ENCODE measurements around the gene DDX51. TPM values are rescaled to one million over a fixed set of nuclear protein-coding genes. Genes with fewer than 3 reads are reported as not detected.

Gene DDX51
- total and polyA plus RNA-seq, 4 experiments from 2014 or later: 4.0 to 42.9 (median 27.5) TPM

DNA sequence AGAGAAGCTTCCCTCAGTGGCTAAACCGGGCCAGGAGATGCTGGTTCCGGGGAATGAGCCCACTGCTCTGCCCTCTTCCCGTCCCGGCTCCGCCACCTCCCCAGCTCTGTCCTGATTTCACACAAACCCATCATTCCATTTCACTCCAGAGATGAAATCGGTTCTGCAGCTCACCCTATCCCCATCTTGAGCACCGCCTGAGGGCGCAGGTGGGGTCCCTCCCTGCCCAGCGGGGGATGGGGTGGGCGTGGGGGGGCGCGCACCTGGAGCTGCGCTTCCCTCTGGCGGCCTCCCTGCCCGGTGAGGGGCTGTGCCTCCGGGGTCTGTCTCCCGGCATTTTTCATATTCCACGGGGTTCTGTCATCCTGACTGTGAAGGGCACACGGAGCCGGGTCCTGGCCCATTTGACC, 44.8 kb upstream of the DDX51 start:
- Mint-ChIP-seq H3K4me1 (peaks cover 23 to 65% (median 41%) of the 10 kb centered on the region in 4 donors), H3K36me3 (peaks cover 5 to 9% of the 10 kb centered on the region in 2 donors), H3K27ac (peak overlapping the region; percentile 88 to 99 (median 96)), H3K27me3 (no peaks in the 10 kb centered on the region), H3K4me3 (peak overlapping the region; percentile 89 to 98 (median 96)), H3K9me3 (peaks cover 0 to 19% (median 8%) of the 10 kb centered on the region in 8 donors)
- H3K4me1 ChIP-seq (ENCODE audit: insufficient read depth, low read length): peaks cover 49% of the 10 kb centered on the region
- peak in 1 of 5 donors; percentile 22 for DNase-seq
- no peaks in the 10 kb centered on the region for H3K36me3 ChIP-seq (ENCODE audit: insufficient read depth, low read length)
- H3K27ac ChIP-seq (ENCODE audit: low read depth, low read length): peak overlapping the region; percentile 74
- intact Hi-C loops (cut with micrococcal nuclease): loop anchor here (1.0 kb wide), 5 partner anchors 11 to 300 kb away; partner anchors contain the start of genes DDX51 and NOC4L
- ChIA-PET CTCF (ENCODE audit: partially characterized antibody) (interaction anchor here (1.1 to 4.6 kb wide), 4 partner anchors 9 to 42 kb away, joined by 3 to 14 read pairs (median 6); no protein-coding TSS in a partner anchor), POLR2A (ENCODE audit: partially characterized antibody) (interaction anchor here (0.6 to 2.3 kb wide), 11 partner anchors 10 to 300 kb away, joined by 3 to 37 read pairs (median 4); partner anchors contain the start of genes DDX51 and NOC4L)
- H3K27me3 ChIP-seq (ENCODE audit: insufficient read depth, low read length): no peaks in the 10 kb centered on the region
- peak overlapping the region; percentile 34 to 71 for H3K4me3 ChIP-seq (ENCODE audit: low read length in 2 of 2)
- peaks cover 0 to 4% of the 10 kb centered on the region in 2 donors for H3K9me3 ChIP-seq (ENCODE audit: control insufficient read depth in 1 of 2, low read length in 2 of 2)

DNA sequence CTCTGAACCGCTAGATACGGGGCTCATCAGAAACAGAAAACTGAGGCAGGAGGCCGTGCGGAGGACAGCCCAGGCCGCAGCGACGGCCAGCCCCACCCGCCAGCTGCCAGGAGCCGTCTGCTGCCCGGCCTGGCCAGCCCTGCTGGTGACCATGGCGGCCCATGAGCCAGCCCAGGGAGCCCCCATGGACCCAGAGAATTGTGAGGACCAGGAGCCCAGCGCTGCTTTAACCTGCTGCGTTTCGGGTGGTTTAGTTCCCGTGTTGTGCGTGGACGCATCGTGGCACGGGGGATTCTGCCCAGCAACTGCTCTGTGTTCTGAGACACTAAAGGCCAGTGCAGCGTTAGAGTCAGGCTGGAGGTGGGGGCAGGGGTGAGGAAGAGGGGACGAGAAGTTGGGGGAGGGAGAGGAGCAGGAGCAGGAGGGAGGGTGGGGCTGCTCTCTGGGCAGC, 44.4 kb upstream of the DDX51 start:
- peaks cover 49% of the 10 kb centered on the region for H3K4me1 ChIP-seq (ENCODE audit: insufficient read depth, low read length)
- H3K36me3 ChIP-seq (ENCODE audit: insufficient read depth, low read length): no peaks in the 10 kb centered on the region
- intact Hi-C loops (cut with micrococcal nuclease): no loop called here
- H3K4me1 Mint-ChIP-seq: peaks cover 23 to 65% (median 40%) of the 10 kb centered on the region in 4 donors
- peak overlapping the region in 1 of 2 donors; percentile 71 for H3K4me3 ChIP-seq (ENCODE audit: low read length in 2 of 2)
- H3K27me3 Mint-ChIP-seq: no peaks in the 10 kb centered on the region
- no peaks in the 10 kb centered on the region for H3K27me3 ChIP-seq (ENCODE audit: insufficient read depth, low read length)
- peaks cover 0 to 16% (median 6%) of the 10 kb centered on the region in 8 donors for H3K9me3 Mint-ChIP-seq
- H3K4me3 Mint-ChIP-seq: peak overlapping the region; percentile 71 to 97 (median 86)
- no peak for DNase-seq
- peaks cover 5 to 9% of the 10 kb centered on the region in 2 donors for H3K36me3 Mint-ChIP-seq
- H3K9me3 ChIP-seq (ENCODE audit: control insufficient read depth in 1 of 2, low read length in 2 of 2): no peaks in the 10 kb centered on the region
- CTCF ChIA-PET (ENCODE audit: partially characterized antibody): interaction anchor here (1.1 to 4.6 kb wide), 4 partner anchors 9 to 41 kb away, joined by 3 to 14 read pairs (median 6); no protein-coding TSS in a partner anchor
- POLR2A ChIA-PET (ENCODE audit: partially characterized antibody): interaction anchor here (1.0 to 2.3 kb wide), 6 partner anchors 9 to 301 kb away, joined by 3 to 37 read pairs (median 9); partner anchors contain the start of genes DDX51 and NOC4L
- peak overlapping the region; percentile 60 to 89 (median 83) for H3K27ac Mint-ChIP-seq
- H3K27ac ChIP-seq (ENCODE audit: low read depth, low read length): peak overlapping the region; percentile 74

DNA sequence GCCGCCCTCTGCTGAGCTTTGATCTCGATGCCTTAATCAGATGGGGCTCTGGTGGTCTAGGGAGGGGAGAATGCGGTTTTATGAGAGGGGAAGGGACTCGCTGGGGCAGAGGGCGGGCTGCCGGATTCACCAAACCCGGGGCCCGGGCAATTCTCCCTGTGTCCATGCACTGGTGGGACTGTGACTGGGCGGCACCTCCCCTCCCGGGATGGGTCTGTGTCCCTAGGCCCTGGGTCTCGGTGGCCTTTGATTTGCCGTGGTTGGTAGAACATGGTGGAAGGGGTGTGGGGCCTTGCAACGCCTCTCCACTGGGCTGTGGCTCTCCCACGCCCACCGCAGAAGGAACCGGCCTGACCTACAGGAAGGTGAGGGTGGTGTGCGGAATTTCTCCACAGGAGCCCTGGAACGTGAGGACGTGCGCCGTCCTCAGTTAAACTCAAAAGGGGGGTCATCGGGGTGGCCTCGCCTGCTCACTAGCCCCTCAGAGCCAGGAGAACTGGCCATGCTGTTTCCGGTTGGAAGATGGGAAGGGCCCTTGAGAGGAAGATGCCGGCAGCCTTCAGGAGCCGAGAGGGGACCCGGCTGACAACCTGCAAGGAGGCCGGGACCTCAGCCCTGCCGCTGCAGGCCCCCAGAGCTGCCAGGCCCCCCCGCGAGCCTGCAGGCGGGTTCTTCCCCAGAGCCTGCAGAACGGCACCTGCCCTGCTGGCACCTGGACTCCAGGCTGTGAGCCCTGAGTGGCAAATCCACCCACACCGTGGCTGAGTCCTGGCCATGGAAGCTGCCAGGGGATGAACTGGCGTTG, 43.7 kb upstream of the DDX51 start:
- H3K27me3 Mint-ChIP-seq: no peaks in the 10 kb centered on the region
- peak overlapping the region; percentile 48 to 97 (median 76) for H3K4me3 Mint-ChIP-seq
- peak overlapping the region in 6 of 7 donors; percentile 43 to 83 (median 70) for H3K27ac Mint-ChIP-seq
- peaks cover 0 to 1% of the 10 kb centered on the region in 2 donors for H3K9me3 ChIP-seq (ENCODE audit: control insufficient read depth in 1 of 2, low read length in 2 of 2)
- no peaks in the 10 kb centered on the region for H3K27me3 ChIP-seq (ENCODE audit: insufficient read depth, low read length)
- no peak for DNase-seq
- intact Hi-C loops (cut with micrococcal nuclease): no loop called here
- H3K4me3 ChIP-seq (ENCODE audit: low read length in 2 of 2): no peak overlapping the region
- H3K4me1 Mint-ChIP-seq: peaks cover 23 to 60% (median 40%) of the 10 kb centered on the region in 4 donors
- peaks cover 49% of the 10 kb centered on the region for H3K4me1 ChIP-seq (ENCODE audit: insufficient read depth, low read length)
- peaks cover 0 to 23% (median 10%) of the 10 kb centered on the region in 8 donors for H3K9me3 Mint-ChIP-seq
- ChIA-PET CTCF (ENCODE audit: partially characterized antibody) (interaction anchor here (1.4 to 4.6 kb wide), 3 partner anchors 25 to 34 kb away, joined by 3 to 14 read pairs (median 7); no protein-coding TSS in a partner anchor), POLR2A (ENCODE audit: partially characterized antibody) (interaction anchor here (0.6 to 2.2 kb wide), 6 partner anchors 8 to 42 kb away, joined by 3 to 11 read pairs (median 5); no protein-coding TSS in a partner anchor)
- no peak overlapping the region for H3K27ac ChIP-seq (ENCODE audit: low read depth, low read length)
- peaks cover 5 to 9% of the 10 kb centered on the region in 2 donors for H3K36me3 Mint-ChIP-seq
- H3K36me3 ChIP-seq (ENCODE audit: insufficient read depth, low read length): no peaks in the 10 kb centered on the region

DNA sequence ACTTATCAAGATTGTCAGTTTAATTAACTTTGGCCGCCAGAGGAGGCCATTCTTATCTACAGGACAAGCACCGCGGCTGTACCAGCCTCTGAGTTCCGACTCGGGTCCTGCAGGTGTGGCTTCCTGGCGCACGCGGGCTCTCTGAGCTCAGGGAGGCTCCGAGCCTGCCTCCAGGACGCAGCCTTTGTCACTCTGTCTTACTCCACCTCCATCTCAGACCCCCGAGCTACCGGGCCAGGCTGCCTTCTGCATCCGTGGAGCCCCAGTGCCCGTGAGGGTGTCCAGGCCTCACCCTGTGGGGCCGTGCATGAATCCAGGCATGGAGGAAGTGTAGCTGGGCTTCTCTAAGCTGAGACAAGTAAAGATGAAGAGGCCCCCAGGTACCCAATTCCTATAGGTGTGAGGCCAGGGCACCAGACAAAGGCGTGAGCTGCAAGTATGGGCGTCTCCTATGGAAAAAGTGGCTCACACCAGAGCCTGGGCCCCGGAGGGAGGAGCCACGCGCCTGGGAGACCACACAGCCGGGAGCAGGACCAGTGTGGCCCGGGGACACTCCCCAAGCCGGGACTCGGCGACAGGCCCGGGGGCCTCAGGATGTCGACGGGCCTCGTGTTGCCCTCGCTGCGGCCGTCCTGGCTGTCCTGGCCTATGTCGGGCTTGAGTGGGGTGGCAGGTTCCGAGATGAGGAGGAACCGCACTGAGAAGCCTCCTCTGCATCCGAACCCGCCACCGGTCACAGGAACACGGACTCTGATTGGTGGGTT, 42.9 kb upstream of the DDX51 start:
- H3K27me3 ChIP-seq (ENCODE audit: insufficient read depth, low read length): no peaks in the 10 kb centered on the region
- CTCF ChIA-PET (ENCODE audit: partially characterized antibody): interaction anchor here (1.6 to 1.7 kb wide), 2 partner anchors 26 to 33 kb away, joined by 4 to 7 read pairs; no protein-coding TSS in a partner anchor
- intact Hi-C loops (cut with micrococcal nuclease): no loop called here
- no peaks in the 10 kb centered on the region for H3K36me3 ChIP-seq (ENCODE audit: insufficient read depth, low read length)
- H3K9me3 ChIP-seq (ENCODE audit: control insufficient read depth in 1 of 2, low read length in 2 of 2): peaks cover 0 to 4% of the 10 kb centered on the region in 2 donors
- no peak for DNase-seq
- H3K4me3 ChIP-seq (ENCODE audit: low read length in 2 of 2): peak overlapping the region in 1 of 2 donors; percentile 37
- H3K4me1 ChIP-seq (ENCODE audit: insufficient read depth, low read length): peaks cover 49% of the 10 kb centered on the region
- peaks cover 23 to 60% (median 40%) of the 10 kb centered on the region in 4 donors for H3K4me1 Mint-ChIP-seq
- H3K27ac ChIP-seq (ENCODE audit: low read depth, low read length): peak overlapping the region; percentile 40
- H3K4me3 Mint-ChIP-seq: peak overlapping the region; percentile 61 to 90 (median 80)
- no peaks in the 10 kb centered on the region for H3K27me3 Mint-ChIP-seq
- peaks cover 0 to 25% (median 12%) of the 10 kb centered on the region in 8 donors for H3K9me3 Mint-ChIP-seq
- H3K27ac Mint-ChIP-seq: peak overlapping the region; percentile 71 to 96 (median 84)
- POLR2A ChIA-PET (ENCODE audit: partially characterized antibody): interaction anchor here (0.6 to 2.1 kb wide), 8 partner anchors 8 to 42 kb away, joined by 3 to 11 read pairs (median 4); no protein-coding TSS in a partner anchor
- peaks cover 5 to 9% of the 10 kb centered on the region in 2 donors for H3K36me3 Mint-ChIP-seq

DNA sequence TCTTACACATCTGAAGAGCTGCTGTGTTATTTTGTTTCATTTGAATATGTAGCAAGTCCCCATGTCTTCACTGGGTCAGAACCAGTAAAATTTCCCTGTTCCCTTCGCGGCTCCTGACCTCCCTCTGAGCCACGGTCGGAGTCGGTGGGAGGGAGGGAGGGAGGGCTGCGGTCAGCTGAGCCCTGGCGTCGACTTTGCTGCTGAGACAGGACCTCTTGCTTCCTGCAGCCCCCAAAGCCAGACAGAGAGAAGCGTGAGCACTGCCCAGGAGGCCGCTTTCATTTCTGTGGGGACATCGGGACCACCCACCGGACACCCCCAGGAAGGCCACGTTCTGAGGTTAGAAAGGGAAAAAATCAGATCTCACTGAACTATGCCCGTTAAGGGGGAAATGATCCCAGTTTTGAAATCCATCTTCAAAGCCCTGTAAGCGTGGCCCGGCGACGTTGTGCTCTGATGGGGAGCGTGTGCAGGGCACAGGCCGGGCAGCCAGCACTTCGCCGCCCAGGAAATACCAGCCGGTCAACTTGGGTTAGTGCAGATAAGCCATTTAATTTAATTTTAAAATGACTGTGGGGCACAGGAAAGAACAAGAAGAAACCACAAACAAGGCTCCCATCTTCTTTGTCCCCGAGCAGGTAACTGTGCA, 42.2 kb upstream of the DDX51 start:
- DNase-seq: no peak
- Mint-ChIP-seq H3K4me3 (peak overlapping the region; percentile 61 to 90 (median 80)), H3K4me1 (peaks cover 23 to 60% (median 41%) of the 10 kb centered on the region in 4 donors), H3K27ac (peak overlapping the region; percentile 71 to 96 (median 84)), H3K36me3 (peaks cover 5 to 9% of the 10 kb centered on the region in 2 donors), H3K9me3 (peaks cover 0 to 25% (median 12%) of the 10 kb centered on the region in 8 donors), H3K27me3 (peaks cover 0 to under 1% of the 10 kb centered on the region in 2 donors)
- intact Hi-C loops (cut with micrococcal nuclease): no loop called here
- ChIA-PET POLR2A (ENCODE audit: partially characterized antibody) (interaction anchor here (0.8 to 2.1 kb wide), 11 partner anchors 8 to 41 kb away, joined by 3 to 11 read pairs (median 4); no protein-coding TSS in a partner anchor), CTCF (ENCODE audit: partially characterized antibody) (interaction anchor here (1.2 to 1.7 kb wide), 3 partner anchors 25 to 33 kb away, joined by 4 to 7 read pairs (median 6); no protein-coding TSS in a partner anchor)
- Histone ChIP-seq H3K4me3 (ENCODE audit: low read length in 2 of 2) (peak overlapping the region; percentile 2 to 37), H3K27me3 (ENCODE audit: insufficient read depth, low read length) (no peaks in the 10 kb centered on the region), H3K4me1 (ENCODE audit: insufficient read depth, low read length) (peaks cover 49% of the 10 kb centered on the region), H3K9me3 (ENCODE audit: control insufficient read depth in 1 of 2, low read length in 2 of 2) (peaks cover 0 to 4% of the 10 kb centered on the region in 2 donors), H3K36me3 (ENCODE audit: insufficient read depth, low read length) (no peaks in the 10 kb centered on the region), H3K27ac (ENCODE audit: low read depth, low read length) (peak overlapping the region; percentile 40)

DNA sequence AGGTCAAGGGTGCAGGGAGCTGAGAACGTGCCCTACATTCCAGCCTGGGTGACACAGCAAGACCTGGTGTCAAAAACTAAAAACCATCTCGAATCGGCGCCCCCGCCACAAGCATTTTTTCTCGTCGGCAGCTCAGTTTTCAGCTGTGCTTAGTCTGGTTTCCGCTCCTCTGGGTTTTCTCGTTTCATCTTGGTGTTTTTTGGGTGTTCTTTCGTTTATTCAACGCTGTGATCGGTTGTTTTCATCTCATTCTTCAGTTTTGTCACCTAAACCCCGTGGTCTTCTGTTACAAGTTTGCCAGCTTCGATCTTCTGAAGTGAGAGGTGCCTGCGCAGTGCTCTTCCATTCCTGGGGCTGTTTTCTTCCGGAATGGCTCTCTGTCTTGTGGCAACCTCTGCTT, 41.6 kb upstream of the DDX51 start:
- Histone ChIP-seq H3K9me3 (ENCODE audit: control insufficient read depth in 1 of 2, low read length in 2 of 2) (peaks cover 0 to 4% of the 10 kb centered on the region in 2 donors), H3K36me3 (ENCODE audit: insufficient read depth, low read length) (no peaks in the 10 kb centered on the region), H3K4me1 (ENCODE audit: insufficient read depth, low read length) (peaks cover 47% of the 10 kb centered on the region), H3K4me3 (ENCODE audit: low read length in 2 of 2) (peak overlapping the region; percentile 2 to 37), H3K27me3 (ENCODE audit: insufficient read depth, low read length) (no peaks in the 10 kb centered on the region), H3K27ac (ENCODE audit: low read depth, low read length) (peak overlapping the region; percentile 40)
- peaks cover 0 to 3% of the 10 kb centered on the region in 2 donors for H3K27me3 Mint-ChIP-seq
- peaks cover 22 to 54% (median 42%) of the 10 kb centered on the region in 4 donors for H3K4me1 Mint-ChIP-seq
- H3K9me3 Mint-ChIP-seq: peaks cover 0 to 25% (median 12%) of the 10 kb centered on the region in 8 donors
- peak overlapping the region; percentile 61 to 90 (median 80) for H3K4me3 Mint-ChIP-seq
- ChIA-PET POLR2A (ENCODE audit: partially characterized antibody) (interaction anchor here (1.0 to 2.1 kb wide), 6 partner anchors 11 to 40 kb away, joined by 3 to 6 read pairs (median 4); no protein-coding TSS in a partner anchor), CTCF (ENCODE audit: partially characterized antibody) (interaction anchor here (1.2 to 1.7 kb wide), 2 partner anchors 24 to 32 kb away, joined by 4 to 6 read pairs; no protein-coding TSS in a partner anchor)
- peak; percentile 60 to 77 (median 70) for DNase-seq
- H3K27ac Mint-ChIP-seq: peak overlapping the region; percentile 71 to 96 (median 84)
- H3K36me3 Mint-ChIP-seq: peaks cover 5 to 9% of the 10 kb centered on the region in 2 donors
- intact Hi-C loops (cut with micrococcal nuclease): no loop called here

Data from CD4-positive, alpha-beta memory T cell (primary cell).